ENCODE measurements around the gene ZBTB40.

- TF ChIP-seq RAD21 (IDR thresholded peaks at IDR 0.05): no peak
- no peak for TF ChIP-seq CTCF (IDR thresholded peaks at IDR 0.05; ENCODE audit: low read depth, low read length, missing input control)
- TF ChIP-seq MAX (IDR thresholded peaks at IDR 0.05): no peak
- no peak for TF ChIP-seq TAF1 (conservative IDR thresholded peaks at IDR 0.05)
- no peak for TF ChIP-seq SP1 (IDR thresholded peaks at IDR 0.05)
- no peak for TF ChIP-seq ZBTB33 (IDR thresholded peaks at IDR 0.05)
- no peak for TF ChIP-seq FOXA1 (IDR thresholded peaks at IDR 0.05)
- no peak for TF ChIP-seq GABPA (IDR thresholded peaks at IDR 0.05 in 1 of 2, conservative IDR thresholded peaks at IDR 0.05 in 1 of 2)
- no peak for TF ChIP-seq EGR1 (IDR thresholded peaks at IDR 0.05; ENCODE audit: low read depth in 2 of 2)
- TF ChIP-seq REST (IDR thresholded peaks at IDR 0.05): no peak
- TF ChIP-seq HNF4A (conservative IDR thresholded peaks at IDR 0.05): no peak
- no peak for TF ChIP-seq ATF3 (IDR thresholded peaks at IDR 0.05)
These were observed 38.7 kb downstream of the ZBTB40 start for GRCh38 chr1:22490309-22490708.
